NK-92 (cell line): ENCODE results near the gene DERA.
"Not testable (repeated sequence)": the region's sequence is repeated elsewhere in the genome, so short reads cannot be mapped to it uniquely, and the experiment has no call there.

Experiments used
- DNase-seq: peaks from one replicate; lab custom pipeline; 2025; ENCODE audit not compliant: unreplicated experiment; lab: John Stamatoyannopoulos, UW

The DERA gene

GRCh38 chr12:15910864-15911721 is at the start of gene DERA:
Gene DERA, plus strand, starts transcription at chr12:15911332. Its CDS starts 52 bp downstream, at chr12:15911384.
- no peak for DNase-seq

- DNase-seq, result no peak
Observed at GRCh38 chr12:15861404-15861803, 49.7 kb upstream of the DERA start.

GRCh38 chr12:15862840-15863239 is 48.3 kb upstream of the DERA start:
- DNase-seq, result no peak

DNA sequence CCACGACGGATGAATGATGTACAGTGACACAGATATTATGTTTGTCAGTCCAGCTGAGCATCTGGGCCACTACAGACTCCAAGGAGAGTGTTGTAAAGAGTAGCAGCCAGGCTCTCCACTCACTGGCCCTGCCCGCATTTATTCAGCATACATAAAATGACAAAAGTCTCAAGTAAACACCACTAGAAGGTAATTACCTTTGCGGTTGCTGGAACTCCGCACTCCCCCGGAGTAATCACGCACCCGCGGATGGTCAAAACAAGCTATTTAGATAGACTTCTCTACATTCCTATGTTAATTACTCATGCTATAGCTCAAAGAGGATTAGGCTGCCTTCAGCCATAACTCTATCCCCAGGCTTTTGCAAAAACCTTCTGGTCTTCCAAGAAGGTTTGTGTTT is 47.8 kb upstream of the DERA start:
- DNase-seq, result no peak

DNA sequence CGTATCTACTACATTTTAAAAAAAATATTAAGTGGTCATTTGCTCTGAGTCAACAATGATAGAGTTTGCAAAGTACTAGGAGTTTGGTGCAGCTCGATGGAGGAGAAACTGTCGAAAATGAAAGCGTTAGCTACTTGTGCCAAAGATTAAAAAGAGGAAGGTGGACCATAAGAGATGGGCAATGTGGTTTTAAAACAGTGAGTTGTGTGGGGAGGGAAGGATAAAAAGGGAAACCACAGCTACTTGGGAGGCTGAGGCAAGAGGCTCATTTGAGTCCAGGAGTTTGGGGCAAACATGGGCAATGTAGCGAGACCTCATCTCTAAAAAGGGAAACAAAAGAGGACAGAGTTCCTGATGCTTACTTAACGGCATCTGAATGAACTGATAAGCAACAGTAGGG is 47.1 kb upstream of the DERA start:
- no peak for DNase-seq

GRCh38 chr12:15868186-15868585 is 42.9 kb upstream of the DERA start:
- no peak for DNase-seq

DNA sequence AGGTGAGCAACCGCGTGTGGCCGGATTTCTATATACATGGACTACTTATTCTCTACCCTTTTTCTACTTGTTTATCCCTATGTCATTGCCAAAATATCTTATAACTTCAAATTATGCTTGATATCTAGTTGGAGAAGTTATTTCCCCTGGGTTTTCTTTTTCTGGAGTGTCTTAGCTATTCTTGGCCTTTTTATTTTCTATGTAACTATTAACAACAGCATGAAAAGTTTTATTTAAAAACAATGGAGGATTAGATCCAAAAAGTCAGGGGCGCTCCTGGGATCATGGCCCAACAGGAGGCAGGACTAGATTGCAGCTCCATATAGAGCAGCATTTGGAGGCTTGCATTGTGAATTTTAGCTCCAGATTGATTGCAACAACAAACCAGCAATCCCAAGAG is 37.6 kb upstream of the DERA start:
- DNase-seq, result no peak

GRCh38 chr12:15874556-15875145 is 36.5 kb upstream of the DERA start:
- DNase-seq, result not testable (repeated sequence)

- DNase-seq, result no peak
Observed at GRCh38 chr12:15875863-15876262, 35.3 kb upstream of the DERA start.

DNA sequence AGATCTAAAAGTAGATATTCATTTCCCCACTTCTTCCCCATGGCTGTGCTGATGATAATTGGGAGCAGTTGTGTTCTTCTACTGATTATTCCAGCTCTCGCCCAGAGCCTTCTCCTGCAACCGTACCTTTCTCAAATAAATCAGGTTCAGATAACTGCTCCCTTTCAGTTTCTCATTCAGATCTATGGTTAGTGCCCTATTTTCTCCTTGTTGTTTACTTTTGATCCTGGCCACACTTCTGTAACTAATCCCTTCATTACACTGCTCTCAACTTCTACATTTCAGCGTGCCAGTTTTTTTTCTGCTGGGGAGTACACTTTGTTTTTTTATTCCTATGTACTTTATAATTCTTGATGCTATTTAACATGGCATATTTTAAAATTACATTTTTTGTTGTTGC is 31.7 kb upstream of the DERA start:
- DNase-seq, result no peak

- no peak for DNase-seq
Observed at GRCh38 chr12:15880721-15881120, 30.4 kb upstream of the DERA start.

DNA sequence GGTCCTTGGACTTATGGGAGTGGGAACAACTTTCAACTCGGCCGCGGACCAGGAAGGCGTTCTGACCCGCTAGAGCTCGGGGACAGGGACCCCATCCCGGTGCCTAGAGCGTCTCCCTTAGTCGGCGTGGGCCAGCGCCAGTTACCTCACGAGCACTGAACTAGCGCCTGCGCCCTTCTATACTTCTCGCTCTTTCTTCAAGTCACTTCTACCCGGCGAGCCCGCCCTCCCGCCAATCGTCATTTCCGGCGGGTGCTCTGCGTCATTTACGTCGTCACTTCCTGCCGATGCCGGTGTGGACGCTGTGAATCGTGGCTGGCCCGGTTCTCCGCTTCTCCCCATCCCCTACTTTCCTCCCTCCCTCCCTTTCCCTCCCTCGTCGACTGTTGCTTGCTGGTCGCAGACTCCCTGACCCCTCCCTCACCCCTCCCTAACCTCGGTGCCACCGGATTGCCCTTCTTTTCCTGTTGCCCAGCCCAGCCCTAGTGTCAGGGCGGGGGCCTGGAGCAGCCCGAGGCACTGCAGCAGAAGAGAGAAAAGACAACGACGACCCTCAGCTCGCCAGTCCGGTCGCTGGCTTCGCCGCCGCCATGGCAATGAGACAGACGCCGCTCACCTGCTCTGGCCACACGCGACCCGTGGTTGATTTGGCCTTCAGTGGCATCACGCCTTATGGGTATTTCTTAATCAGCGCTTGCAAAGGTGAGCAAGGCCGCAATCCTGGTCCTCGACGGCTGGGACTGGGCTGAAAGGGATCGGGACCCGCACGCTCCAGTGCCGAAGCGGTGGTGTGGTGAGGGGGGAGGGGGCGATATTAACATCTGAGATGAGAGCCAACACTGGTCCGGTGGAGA is 28.8 kb upstream of the DERA start, which contains the start of gene STRAP:
TSS of gene STRAP (plus strand) at position 270 of the 854 bp plus-strand sequence. CDS start at position 591, 321 bp downstream.
- DNase-seq, result peak; percentile 45

GRCh38 chr12:15883536-15883935 is 27.6 kb upstream of the DERA start:
- no peak for DNase-seq

- no peak for DNase-seq
Observed at GRCh38 chr12:15886372-15887042, 24.6 kb upstream of the DERA start.

DNA sequence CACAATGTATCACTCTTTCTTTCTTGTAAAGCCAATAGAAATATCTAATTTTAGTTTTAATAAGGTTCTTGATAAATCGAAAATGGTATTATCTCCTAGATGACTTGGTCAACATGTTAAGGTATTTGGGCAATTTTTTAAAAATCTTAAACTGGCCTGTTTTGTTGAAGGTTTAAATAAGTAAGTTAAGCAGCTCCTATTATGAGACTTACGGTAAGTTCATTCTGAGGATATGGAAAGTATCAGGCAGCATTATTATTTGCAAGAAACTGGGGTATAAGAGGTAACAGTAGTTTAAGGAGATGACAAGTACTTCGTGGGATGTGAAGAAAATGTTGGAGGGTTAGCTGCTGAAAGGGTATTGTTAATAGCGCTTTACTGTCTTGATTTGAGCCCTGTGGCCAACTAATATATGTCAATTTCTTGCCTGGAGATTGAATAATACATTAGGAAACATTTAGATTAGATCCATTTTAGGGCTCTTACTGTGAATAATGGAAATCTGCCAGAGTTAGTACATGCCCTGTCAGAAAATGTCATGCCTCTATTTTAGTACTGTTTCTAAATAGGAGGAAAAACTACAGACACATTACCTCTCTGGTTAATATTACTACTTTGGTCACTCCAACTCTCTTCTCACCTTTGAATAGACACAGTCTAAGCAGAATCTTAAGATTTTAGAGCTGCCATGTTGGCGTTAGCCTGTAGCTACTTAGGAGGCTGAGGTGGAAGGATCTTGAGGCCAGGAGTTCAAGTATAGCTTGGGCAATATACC is 23.9 kb upstream of the DERA start:
- no peak for DNase-seq

GRCh38 chr12:15892645-15893259 is 18.4 kb upstream of the DERA start:
- no peak for DNase-seq

- no peak for DNase-seq
Observed at GRCh38 chr12:15893260-15893659, 17.9 kb upstream of the DERA start.

- DNase-seq, result no peak
Observed at GRCh38 chr12:15896867-15897266, 14.3 kb upstream of the DERA start.

- DNase-seq, result no peak
Observed at GRCh38 chr12:15897433-15897832, 13.7 kb upstream of the DERA start.
